ENCODE data around the gene FREM2.
A peak's percentile ranks its signal among the peaks of the same experiment; 100 is the strongest.

FREM2 gene

DNA sequence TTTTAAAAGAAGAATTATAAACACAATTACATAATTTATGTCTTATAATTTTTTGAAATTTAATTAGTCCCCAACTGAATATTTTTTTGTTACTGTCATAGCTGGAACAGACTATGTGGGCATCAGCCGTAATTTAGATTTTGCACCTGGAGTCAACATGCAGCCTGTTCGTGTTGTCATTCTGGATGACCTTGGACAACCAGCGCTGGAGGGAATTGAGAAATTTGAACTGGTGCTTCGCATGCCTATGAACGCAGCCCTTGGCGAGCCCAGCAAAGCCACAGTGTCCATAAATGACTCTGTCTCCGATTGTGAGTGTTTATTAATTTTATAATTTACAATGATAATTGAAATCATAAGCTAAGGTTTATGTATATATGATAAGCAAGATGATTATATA lies 161.5 kb downstream of the FREM2 start:
- no peak for DNase-seq (ENCODE audit: extremely low spot score)
- ChIA-PET CTCF (interaction anchor here (1.4 kb wide), 1 partner anchor 23 kb away, joined by 4 read pairs; no protein-coding TSS in a partner anchor), POLR2A (no interaction called here)
- TF ChIP-seq, protein P1, sequence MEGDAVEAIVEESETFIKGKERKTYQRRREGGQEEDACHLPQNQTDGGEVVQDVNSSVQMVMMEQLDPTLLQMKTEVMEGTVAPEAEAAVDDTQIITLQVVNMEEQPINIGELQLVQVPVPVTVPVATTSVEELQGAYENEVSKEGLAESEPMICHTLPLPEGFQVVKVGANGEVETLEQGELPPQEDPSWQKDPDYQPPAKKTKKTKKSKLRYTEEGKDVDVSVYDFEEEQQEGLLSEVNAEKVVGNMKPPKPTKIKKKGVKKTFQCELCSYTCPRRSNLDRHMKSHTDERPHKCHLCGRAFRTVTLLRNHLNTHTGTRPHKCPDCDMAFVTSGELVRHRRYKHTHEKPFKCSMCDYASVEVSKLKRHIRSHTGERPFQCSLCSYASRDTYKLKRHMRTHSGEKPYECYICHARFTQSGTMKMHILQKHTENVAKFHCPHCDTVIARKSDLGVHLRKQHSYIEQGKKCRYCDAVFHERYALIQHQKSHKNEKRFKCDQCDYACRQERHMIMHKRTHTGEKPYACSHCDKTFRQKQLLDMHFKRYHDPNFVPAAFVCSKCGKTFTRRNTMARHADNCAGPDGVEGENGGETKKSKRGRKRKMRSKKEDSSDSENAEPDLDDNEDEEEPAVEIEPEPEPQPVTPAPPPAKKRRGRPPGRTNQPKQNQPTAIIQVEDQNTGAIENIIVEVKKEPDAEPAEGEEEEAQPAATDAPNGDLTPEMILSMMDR (IDR thresholded peaks at IDR 0.05; ENCODE audit: control extremely low read depth, extremely low read depth, low read depth, missing control alignments): no peak

DNA sequence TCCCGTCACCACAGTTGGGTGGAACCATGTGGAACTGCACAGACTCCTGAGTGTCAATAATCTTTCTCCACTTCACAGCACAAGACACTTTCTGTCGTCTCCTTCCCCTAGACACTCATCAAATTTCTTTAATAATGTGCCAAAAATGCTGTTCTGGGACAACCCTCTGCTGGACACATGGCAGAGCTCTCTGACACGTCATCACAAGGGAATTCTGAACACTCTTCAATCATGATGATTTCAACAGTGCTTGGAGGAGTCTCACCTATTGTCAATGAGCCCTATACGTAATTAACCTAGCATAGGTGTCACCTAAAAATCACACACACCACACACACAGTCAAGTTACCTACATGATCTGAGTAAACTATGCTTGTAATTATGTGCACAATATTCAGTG lies 162.4 kb downstream of the FREM2 start:
- POLR2A ChIA-PET: no interaction called here
- TF ChIP-seq, protein P1 (IDR thresholded peaks at IDR 0.05; ENCODE audit: control extremely low read depth, extremely low read depth, low read depth, missing control alignments): no peak
- CTCF ChIA-PET: no interaction called here

DNA sequence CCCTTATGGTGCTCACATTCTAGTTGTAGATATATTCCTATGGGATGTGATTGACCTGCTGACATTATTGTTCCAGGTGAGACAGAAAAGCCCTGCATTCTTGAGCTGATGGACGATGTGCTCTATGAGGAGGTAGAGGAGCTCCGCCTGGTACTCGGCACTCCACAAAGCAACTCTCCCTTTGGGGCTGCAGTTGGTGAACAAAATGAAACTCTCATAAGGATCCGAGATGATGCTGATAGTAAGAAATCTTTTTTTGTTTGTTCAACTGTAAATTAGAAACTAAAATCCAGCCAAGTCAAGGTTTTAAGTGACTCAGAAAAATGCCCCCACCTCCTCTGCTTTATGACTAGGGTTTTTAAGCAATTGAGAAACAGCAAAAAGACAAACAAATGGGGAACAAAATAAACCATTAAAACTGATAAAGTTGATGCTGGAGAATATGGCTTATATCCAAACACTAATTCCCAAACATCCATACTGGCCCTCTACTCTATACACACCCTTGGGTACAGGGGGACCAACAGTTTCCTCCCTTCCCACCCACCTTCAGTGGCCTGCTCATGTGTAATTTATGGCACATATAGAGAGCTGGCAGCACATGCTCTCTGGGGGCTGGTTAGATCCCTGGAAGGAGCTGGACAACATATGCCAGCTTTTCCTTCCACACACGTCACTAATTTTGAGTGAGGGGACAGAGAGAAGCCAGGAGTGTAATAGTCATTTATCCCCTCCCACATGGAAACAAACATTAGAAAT lies 164.2 kb downstream of the FREM2 start:
- TF ChIP-seq, protein P1 (IDR thresholded peaks at IDR 0.05; ENCODE audit: control extremely low read depth, extremely low read depth, low read depth, missing control alignments): no peak
- ChIA-PET CTCF (interaction anchor here (1.1 kb wide), 1 partner anchor 1252 kb away, joined by 3 read pairs; no protein-coding TSS in a partner anchor), POLR2A (no interaction called here)
- no peak for DNase-seq (ENCODE audit: extremely low spot score)

More for the DNA sequence above, 162.4 kb downstream of the FREM2 start:
- DNase-seq (ENCODE audit: extremely low spot score): no peak

DNA sequence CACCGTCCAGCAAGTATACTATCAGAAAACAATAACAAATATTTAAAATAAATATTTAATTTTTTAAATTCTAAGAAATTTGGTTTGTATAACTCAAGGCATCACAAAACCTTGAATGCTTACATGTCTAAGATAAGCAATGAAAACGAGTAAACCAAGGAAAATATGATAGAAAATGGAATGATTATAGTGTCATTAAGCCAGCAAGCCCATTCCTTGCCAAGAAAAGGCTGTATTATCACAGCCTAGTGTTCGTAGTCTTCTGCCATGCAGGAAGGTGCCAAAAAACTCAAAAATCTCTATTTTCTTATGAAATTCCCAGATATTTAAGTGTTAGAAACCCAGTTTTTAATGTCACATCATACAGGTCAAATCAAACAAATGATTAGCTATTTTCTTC lies 167.3 kb downstream of the FREM2 start:
- ChIA-PET POLR2A (no interaction called here), CTCF (interaction anchor here (0.9 to 1.1 kb wide), 2 partner anchors 8 to 18 kb away, joined by 3 read pairs; no protein-coding TSS in a partner anchor)
- TF ChIP-seq, protein P1 (IDR thresholded peaks at IDR 0.05; ENCODE audit: control extremely low read depth, extremely low read depth, low read depth, missing control alignments): no peak
- no peak for DNase-seq (ENCODE audit: extremely low spot score)

DNA sequence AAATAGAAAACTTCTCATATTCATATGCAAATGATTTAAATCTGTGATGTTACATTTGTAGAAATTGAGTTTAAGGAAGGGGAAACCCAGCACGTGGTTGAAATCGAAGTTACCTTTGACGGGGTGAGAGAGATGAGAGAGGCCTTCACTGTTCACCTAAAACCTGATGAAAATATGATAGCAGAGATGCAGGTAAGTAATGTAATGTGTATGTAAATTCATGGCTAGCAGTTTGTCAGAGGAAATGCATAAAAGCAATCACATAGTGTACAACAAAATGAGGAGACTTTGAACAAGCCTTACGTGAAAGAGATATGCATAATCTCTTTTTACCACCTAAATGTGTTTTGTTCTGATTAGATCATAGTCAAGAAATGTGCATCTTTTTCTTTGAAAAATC lies 169.2 kb downstream of the FREM2 start:
- TF ChIP-seq, protein P1 (IDR thresholded peaks at IDR 0.05; ENCODE audit: control extremely low read depth, extremely low read depth, low read depth, missing control alignments): no peak
- POLR2A ChIA-PET: no interaction called here
- no peak for DNase-seq (ENCODE audit: extremely low spot score)
- CTCF ChIA-PET: no interaction called here

DNA sequence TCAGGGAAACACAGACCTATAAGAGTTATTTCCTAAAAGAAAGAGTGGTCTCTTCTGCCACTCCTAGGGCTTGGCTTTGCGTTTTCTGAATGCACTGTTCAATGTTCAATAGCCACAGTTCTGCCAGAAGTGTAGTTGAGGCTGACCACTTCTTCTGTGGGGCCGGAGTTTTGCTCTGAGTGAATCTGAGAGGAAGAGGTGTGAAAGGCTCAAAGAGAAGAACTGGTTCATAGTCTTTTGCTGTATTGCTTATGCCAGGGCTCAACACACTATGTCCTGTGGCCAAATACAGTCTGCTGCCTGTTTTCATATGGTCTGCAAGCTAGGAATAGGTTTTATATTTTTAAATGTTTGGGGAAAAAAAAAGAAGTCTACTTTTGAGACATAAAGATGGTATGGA lies 175.6 kb downstream of the FREM2 start:
- POLR2A ChIA-PET: no interaction called here
- peak; percentile 6 for DNase-seq (ENCODE audit: extremely low spot score)
- TF ChIP-seq, protein P1 (IDR thresholded peaks at IDR 0.05; ENCODE audit: control extremely low read depth, extremely low read depth, low read depth, missing control alignments): no peak
- CTCF ChIA-PET: interaction anchor here (1.0 to 1.9 kb wide), 5 partner anchors 9 to 1787 kb away, joined by 3 to 8 read pairs (median 3); no protein-coding TSS in a partner anchor
